ENCODE data around the gene TBC1D16. TPM values are rescaled to one million over a fixed set of nuclear protein-coding genes. Genes with fewer than 3 reads are reported as not detected.

TBC1D16 gene
- polyA plus RNA-seq, 1 donor: 26.2 TPM

- DNase-seq (ENCODE audit: low read depth): no peak
These were observed 83.3 kb downstream of the TBC1D16 start for GRCh38 chr17:79952265-79952877.

GRCh38 chr17:79951361-79952264, 84.1 kb downstream of the TBC1D16 start:
- DNase-seq (ENCODE audit: low read depth): no peak

- DNase-seq (ENCODE audit: low read depth): no peak
These were observed 84.9 kb downstream of the TBC1D16 start for GRCh38 chr17:79950751-79951150.

- DNase-seq (ENCODE audit: low read depth): no peak
These were observed 85.4 kb downstream of the TBC1D16 start for GRCh38 chr17:79950306-79950705.

GRCh38 chr17:79949656-79950209, 85.9 kb downstream of the TBC1D16 start:
- DNase-seq (ENCODE audit: low read depth): no peak

GRCh38 chr17:79948945-79949655, 86.6 kb downstream of the TBC1D16 start:
- DNase-seq (ENCODE audit: low read depth): no peak

GRCh38 chr17:79948406-79948944, 87.2 kb downstream of the TBC1D16 start:
- DNase-seq (ENCODE audit: low read depth): no peak

GRCh38 chr17:79947351-79948031, 88.2 kb downstream of the TBC1D16 start:
- DNase-seq (ENCODE audit: low read depth): no peak

GRCh38 chr17:79946352-79947231, 89.1 kb downstream of the TBC1D16 start:
- DNase-seq (ENCODE audit: low read depth): no peak

- DNase-seq (ENCODE audit: low read depth): no peak
These were observed 89.9 kb downstream of the TBC1D16 start for GRCh38 chr17:79945591-79946255.

GRCh38 chr17:79944821-79945391, 90.8 kb downstream of the TBC1D16 start:
- no peak for DNase-seq (ENCODE audit: low read depth)

GRCh38 chr17:79944251-79944812, 91.3 kb downstream of the TBC1D16 start:
- DNase-seq (ENCODE audit: low read depth): no peak

- no peak for DNase-seq (ENCODE audit: low read depth)
These were observed 92.1 kb downstream of the TBC1D16 start for GRCh38 chr17:79943347-79944241.

GRCh38 chr17:79942591-79943346, 92.9 kb downstream of the TBC1D16 start:
- no peak for DNase-seq (ENCODE audit: low read depth)

GRCh38 chr17:79942011-79942405, 93.7 kb downstream of the TBC1D16 start:
- no peak for DNase-seq (ENCODE audit: low read depth)

- DNase-seq (ENCODE audit: low read depth): no peak
These were observed 94.3 kb downstream of the TBC1D16 start for GRCh38 chr17:79941088-79942010.
